GM19240 (cell line): ENCODE results near the gene FAM180A.
"Not testable (repeated sequence)": the region's sequence is repeated elsewhere in the genome, so short reads cannot be mapped to it uniquely, and the experiment has no call there.

Experiments used
- DNase-seq: peaks from one replicate; pipeline ENCODE4 v3.0.0; 2011; ENCODE audit warnings: low spot score; ENCODE audit not compliant: insufficient read length

Gene FAM180A

DNA sequence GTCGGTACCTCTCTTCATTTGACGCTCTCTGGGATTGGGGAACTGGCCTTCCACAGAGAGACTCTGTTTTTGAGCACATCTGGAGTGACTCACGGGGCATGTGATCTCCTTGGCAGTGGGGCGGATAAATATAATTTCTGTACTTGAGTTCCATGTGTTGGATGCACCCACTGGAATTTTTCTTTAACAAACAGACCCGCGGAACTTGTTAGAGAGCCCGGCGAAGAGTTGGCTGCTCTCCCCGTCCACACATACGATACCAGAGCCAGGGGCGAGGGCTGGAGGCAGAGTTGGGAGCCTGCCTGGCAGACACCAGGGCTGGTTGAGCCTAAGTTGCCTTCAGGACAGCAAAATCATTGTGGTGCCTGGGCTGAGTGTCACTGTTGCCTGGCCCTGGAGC, at the start of gene FAM180A:
TSS of gene FAM180A (minus strand) at position 44 of the 400 bp plus-strand sequence. CDS start 233 bp downstream, outside the sequence.
- DNase-seq = no peak

DNA sequence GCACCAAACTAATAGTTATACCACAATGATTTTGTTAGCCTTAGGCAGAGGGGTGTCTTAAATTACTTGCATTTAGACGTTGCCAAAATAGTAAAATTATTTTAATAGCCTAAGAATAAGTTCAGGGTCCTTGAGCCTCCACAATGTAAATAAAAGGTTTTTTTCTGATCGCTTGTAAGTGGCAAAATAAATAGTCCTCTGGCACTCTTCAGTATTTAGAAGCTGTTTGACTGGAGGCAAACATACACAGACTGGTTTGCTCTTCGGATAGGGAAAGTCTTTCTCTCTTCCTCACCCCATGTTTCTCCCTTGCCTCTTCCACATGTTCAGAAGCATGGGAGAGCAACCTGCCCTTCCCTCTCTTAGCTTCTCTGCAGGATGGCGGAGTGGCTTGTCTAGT, 49.5 kb upstream of the FAM180A start:
- DNase-seq = no peak

DNA sequence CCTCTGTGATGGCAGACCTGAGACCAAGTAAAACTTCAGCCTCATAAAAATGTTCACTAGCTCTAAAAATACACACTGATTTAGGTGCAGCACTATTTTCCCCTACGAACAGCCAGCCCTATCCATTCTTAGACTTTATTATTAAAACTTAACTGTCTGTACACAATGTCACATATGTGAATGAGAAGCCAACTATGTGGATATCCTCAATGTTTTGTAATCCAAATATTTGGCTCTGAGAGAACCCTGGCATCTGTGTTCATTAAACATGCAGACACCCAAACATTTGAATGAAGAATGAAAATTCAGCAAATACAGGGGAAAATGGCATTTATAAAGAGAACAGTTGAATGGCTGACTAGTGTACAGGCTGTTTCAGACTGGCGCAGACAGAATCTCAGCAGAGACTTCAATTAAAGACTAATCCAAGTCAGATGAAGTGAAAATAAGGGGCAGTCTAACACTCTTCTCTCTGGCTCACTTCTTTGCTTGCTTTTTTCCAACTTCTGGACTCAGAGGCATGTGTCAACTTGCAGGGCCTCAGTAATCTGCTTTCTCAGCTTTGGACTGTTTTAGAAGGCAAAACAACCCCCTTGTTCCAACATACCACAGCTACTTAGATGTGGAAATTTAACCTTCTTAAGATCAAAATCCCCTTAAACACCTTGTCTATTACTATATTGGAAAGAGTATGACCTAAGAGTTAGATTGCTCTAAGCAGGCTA, 47.4 kb upstream of the FAM180A start:
- no peak for DNase-seq

DNA sequence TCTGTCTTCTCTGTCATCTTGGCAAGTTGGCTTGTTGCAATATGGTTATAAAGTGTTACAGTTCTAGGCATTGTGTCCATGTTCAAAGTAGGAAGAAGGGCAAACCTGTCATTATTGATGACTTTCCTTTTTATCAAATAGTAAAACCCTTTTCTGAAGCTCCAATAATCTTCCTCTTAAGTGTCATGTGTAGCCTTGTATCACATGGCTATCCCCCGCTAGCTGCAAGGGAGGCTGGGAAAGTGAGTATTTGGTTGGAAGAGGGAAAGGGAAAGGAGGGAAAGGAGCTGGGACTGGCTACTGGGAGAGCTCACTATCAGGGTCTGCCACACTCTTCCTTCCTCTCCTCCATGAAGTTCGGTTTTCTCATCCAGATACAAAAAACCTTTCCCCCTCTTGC, 45.2 kb upstream of the FAM180A start:
- no peak for DNase-seq

DNA sequence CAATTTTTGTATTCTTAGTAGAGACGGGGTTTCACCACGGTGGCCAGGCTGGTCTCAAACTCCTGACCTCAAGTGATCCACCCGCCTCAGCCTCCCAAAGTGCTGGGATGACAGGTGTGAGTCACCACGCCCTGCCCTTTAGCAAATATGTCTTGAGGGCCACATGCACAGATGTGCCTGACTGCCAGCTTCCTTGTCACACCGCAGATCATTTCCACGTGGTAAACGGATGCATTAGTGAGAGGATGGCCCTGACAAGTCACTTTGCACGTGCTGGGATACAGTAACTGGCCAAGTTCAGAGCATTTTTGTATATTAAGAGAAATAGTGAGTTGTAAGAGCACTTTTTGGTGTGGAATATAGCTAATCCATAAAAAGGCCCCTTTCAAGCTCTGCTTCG, 44.3 kb upstream of the FAM180A start:
- no peak for DNase-seq

DNA sequence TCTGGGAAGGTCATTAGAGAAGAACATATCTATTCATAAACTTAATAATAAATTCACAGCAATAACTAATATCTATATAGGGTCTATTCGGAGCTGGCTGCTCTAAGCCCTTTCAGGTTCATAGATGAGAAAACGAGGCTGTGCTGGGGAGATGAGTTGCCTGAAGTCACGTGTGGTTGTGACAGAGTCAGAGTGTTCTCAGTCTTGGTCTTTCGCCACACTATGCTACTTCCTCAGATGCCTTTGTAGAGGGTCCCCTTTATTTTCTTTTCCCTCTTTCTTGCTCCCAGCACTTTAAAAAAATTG, 43.7 kb upstream of the FAM180A start:
- DNase-seq = no peak

DNA sequence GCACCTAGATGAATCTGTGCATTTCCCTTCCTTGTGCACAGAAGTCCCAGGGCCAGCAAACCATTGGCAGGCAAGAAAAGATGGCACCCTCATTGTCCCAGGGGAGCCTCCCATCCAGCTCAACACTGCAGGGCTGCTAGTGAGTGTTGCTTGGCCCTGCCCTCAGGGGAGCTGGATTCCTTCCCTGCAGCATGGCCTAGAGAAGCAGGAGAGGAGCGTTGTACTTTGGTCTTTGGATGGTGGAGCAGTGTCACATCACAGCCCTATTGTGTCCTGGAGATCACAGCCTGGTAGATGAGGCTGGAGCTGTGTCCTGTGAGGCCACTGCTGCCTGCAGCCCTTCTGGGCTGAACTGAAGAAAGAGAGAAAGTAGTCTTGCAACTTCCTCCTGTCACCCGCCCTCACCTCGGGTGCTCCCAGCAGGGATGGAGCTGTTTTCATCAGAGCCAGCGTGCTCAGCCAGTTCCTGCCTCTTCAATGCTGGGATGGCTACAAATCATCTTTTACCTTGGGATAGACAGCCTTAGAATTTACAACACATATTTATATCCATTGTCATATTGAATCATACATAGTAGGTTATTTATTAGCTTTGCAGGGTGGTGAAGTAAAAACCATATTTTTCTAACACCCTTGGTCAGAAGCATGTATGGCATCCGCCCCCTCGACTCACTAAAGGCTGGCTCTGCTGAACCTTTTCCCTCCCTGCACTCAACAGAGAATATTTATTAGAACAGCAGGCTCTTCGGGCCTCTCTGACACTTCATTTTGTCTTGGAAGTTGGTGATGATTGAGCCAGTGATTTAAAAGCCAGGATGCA, 43.1 kb upstream of the FAM180A start:
- no peak for DNase-seq

DNA sequence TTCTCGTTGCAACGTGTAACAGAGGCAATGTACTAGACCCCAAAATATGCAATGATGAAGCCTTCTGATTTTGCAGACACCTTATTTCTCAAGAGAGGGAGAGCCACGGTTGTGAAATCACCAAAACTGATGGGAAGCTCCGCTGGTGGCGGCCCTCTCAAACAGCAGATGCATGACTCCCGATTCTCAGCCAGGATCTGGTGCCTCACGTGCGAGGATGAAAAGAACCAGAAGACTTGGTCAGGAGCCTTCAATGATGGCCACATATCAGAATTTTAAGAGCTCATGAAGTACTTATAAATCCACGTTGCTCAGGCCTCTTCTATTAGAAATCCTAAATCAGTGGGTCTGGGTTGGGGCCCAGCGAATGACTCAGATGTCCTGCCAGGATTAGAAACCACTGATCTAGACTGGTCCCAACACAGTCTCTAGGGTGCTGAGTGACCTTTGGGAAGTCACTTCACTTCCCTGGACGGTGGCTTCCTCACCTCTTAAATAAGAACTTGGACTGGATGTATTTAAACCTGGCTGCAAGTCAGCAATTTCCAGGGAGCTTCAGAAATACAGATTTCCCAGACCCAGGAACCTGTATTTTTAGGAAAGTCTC, 41.9 kb upstream of the FAM180A start:
- DNase-seq = no peak

DNA sequence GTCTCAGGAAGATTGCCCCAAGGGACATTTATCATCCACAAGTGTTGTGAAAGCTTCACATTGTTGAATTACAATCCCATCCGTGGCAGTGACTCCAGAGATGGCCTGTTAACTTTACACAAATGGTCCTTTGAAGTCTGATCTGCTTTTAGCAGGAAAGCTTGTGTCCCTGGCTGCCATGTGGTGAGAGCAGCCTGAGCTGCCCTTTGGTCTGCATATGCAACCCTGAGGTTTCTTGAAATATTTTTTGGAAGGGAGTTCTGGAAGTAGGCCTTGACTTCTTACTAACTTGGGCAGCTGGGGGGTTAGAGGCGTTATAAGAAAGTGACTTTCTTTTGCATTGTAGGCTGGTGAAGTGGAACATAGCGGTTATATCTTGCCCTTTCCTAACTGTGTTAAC, 41.3 kb upstream of the FAM180A start:
- no peak for DNase-seq

DNA sequence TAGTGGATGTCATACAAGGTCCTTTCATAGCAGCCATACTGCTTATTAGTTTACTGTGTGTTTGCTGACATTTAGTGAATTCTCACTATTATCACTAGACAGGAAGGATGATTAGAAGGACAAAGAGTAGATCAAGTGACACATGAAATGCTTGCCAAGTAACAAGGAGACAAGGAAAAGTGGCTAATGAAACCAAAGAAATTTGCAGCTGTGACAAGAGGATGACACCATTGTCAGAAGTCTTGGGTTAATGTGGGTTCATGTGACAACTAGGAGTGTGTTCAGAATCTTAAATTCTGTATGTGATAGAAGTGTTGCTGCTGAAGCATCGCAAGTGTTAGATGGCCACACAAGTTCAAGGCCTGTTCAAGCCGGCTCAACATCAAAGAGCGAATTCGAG, 40.8 kb upstream of the FAM180A start:
- DNase-seq = no peak

DNA sequence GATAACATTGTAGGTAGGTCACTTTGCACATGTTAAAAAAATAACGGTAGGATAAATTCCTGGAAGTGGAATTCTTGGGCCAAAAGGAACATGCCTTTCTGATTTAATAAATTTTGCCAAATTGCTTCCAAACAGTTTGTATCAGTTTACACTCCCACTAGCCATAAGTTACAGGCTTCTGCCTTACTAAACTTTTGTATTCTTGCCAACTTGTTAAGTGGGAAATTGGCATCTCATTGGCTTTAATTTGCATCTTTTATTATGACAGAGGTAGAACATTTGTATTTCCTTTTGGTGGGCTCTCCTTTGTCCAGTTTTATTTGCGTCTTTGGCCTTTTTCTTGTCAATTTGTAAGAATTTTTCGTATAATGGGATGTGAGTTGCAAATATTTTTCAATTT, 38.3 kb upstream of the FAM180A start:
- no peak for DNase-seq

DNA sequence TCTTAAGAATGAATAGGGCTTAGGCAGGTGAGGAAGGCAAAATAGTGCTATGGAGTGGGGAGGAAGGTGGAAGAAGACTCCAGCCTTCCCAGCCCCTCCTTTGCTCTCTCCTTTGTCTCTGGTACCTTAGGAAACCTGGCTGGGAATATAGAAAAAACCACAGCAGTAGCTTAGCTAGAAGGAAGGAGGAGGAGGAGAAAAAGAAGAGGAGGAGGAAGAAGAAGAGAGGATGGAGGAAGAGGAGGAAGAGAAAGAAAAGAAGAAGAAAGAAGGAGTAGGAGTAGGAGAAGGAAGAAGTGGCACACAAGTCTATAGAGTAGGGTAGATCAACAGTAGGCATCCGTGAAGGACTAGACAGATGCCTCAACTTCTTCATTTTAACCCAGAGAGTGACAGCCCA, 36.5 kb upstream of the FAM180A start:
- DNase-seq = no peak

DNA sequence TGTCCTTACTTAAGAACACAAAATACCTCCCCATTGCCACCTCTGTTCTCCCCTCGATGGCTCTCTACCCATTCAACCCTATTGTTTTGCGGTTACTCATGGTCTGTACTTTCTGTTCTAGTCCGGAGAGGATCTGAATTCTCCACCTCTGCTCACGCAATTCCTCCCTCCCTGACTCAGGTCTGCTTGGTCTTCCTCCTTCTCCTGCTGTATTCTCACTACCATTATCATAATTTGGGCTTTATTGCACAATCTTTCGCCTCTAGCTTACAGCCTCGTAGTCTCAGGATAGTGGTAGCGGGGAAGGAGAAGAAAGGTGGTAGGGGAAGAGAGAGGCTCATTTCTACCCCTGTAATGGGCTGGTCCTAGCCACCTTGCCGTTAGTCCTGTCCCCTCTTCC, 35.4 kb upstream of the FAM180A start:
- DNase-seq = no peak

DNA sequence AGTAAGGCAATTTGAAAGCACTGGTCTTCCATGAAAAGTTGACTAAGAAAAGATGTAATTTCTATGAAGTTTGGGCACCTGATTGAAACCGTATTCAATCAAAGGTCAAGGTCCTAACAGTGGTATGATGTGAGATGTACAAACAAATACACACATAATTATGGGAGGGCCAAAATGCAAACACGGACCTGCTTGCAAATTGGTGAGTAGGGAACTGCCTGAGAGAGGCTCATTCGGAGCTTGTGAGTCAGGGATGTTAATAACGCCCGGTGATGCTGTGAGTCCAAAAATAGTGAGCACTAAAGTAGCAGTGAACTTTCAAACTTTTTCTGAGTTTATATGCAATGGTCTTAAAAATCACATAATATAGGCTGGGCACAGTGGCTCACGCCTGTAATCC, 34.2 kb upstream of the FAM180A start:
- no peak for DNase-seq

DNA sequence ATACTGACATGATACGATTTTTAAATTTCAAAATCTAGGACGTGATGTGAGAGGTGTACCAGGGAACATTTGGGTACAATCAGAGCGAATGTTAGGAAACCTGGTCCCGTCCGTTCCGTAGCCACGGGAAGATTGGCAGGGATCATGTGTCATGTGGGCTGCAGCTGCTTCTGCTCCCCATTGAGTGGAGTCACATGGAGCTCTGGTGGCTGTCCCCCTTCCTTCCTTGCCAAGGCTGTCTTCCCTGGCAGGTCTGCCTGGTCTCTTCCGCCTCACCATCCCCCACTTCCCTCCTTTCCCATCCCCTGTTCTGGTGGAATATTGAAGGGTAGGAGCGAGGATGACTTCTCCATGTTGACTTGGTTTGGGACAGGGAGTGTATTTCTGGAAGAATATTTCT, 33.8 kb upstream of the FAM180A start:
- no peak for DNase-seq

DNA sequence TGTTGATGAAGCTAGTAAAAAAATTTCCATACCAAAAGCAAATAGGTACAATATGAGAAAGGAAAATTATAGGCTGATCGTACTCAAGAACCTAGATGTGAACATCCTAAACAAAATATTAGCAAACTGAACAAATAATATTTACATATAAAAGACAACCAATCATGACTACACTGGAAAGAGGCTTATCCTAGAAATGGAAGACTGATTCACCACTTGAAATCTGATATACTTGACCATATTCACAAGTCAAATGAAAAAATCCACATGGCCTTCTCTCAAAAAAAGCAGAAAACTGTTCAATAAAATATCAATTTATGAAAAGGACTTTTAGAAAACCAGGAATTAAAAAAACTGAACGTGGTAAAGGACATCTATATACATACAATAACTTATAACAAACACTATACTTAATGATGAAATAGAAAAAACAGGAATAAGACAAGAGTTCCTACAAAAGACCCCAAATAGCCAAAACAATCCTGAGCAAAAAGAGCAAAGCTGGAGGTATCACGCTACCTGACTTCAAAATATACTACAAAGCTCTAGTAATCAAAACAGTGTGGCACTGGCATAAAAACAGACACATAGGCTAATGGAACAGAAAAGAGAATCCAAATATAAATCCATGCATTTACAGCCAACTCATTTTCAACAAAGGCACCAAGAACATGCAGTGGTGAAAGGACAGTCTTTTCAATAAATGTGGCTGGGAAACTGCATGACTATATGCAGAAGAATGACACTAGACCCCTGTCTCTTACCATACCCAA, 29.2 kb upstream of the FAM180A start:
- no peak for DNase-seq

DNA sequence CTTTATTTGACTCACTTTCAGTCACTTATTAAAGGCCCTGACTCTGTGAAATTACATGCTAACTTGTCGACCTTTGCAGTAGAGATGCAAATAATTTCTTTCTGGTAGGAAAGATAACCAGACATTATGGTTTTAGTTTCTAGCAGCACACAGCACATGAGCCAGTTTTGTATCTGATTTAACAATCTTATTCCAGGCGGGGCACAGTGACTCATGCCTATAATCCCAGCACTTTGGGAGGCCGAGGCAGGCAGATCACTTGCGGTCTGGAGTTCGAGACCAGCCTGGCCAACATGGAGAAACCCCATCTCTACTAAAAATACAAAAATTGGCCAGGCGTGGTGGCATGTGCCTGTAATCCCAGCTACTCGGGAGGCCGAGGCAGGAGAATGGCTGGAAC, 27.3 kb upstream of the FAM180A start:
- DNase-seq = not testable (repeated sequence)

DNA sequence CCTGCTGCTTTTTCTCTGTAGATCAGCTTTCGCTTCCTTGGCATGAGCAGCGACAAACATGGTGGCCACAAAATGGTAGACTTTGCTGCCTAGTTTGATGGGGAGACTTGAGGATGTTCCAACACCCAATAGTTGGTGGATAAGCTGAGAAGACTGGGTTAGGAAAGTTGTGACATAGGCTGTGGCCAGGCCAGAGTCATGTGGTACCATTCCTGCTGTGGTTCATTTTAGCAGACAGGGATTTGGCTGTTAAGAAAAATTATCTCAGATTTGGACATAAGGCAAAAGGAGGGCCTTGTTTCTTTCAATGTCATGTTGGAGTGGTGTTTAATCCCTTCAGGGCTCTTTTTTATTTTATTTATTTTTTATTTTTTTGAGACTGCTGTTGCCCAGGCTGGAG, 26.6 kb upstream of the FAM180A start:
- no peak for DNase-seq

DNA sequence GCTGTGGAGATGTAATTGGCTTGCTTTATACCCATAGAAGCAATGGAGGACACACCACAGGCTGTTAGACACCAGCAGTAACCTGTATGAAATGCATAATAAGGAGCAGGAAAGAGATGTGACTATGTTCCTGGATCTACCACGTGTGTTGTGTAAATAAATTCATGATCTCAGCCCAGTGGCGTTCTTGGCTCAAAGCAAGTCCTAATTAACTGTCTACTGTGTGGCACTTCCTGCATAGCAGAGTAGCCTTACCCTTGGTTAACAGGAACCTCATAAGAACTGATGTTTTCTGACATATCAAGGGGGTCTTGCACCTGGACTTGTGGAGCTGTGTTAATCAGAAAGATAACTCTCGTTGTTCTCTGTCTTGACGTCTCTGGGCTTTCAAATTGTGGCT, 25.7 kb upstream of the FAM180A start:
- DNase-seq = no peak

DNA sequence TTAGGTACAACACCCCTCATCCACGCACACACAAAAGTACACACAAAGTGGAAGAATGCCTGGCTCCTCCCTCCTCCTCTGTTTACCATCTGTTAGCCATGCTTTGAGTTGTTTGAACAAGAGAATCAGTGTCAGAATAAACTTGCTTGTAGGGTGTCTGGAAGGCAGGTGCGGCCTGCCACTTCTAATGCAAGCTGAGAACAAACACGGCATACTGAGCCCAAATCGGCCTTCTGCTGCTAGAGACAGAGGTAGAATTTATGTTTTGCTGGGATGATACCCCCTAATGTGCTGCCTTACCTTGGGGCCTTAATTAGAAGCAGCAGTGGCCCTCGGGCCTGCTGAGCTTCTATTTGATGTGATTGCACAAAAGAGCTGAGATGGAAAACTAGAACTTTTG, 24.9 kb upstream of the FAM180A start:
- DNase-seq = no peak

DNA sequence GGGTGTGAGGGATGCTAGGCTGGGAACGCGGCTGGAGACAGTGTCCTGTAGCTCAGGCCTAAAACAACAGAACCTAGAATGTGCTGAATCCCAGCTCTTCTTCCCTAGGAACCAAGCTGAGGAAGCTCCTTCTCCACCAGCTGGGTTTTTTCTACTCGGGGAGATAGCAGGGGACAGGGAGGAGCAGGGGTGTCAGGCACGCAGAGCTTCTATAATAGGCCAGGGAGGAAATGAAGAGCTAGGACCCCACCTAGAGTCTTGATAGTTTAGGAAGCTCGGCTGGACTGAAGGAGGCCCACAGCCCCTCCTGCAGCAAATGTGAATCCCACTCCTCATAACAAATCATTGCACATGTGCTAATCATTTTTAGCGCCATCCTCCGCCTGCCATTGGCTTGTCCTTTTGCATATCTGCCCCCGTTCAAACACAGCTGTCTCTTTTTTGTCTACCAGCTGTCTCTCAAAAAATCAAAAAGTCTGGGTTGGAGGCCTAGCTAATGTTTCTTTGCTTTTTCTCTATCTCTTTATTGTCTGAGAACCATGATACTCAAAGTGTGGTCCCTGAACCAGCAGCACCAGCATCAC, 24.1 kb upstream of the FAM180A start:
- no peak for DNase-seq
